ENCODE data around the gene AKAP9.
"Not testable (repeated sequence)": the region's sequence is repeated elsewhere in the genome, so short reads cannot be mapped to it uniquely, and the experiment has no call there.

Gene AKAP9

GRCh38 chr7:91946549-91946948 lies 5.9 kb downstream of the AKAP9 start:
- DNase-seq (ENCODE audit: low spot score): no peak

GRCh38 chr7:91947948-91948347 lies 7.3 kb downstream of the AKAP9 start:
- DNase-seq (ENCODE audit: low spot score): no peak

GRCh38 chr7:91949221-91950009 lies 8.8 kb downstream of the AKAP9 start:
- DNase-seq (ENCODE audit: low spot score): no peak

- DNase-seq (ENCODE audit: low spot score): no peak
These were observed 13.0 kb downstream of the AKAP9 start for GRCh38 chr7:91953618-91954017.

- not testable (repeated sequence) for DNase-seq (ENCODE audit: low spot score)
These were observed 15.8 kb downstream of the AKAP9 start for GRCh38 chr7:91956464-91956863.

GRCh38 chr7:91957232-91957631 lies 16.6 kb downstream of the AKAP9 start:
- no peak for DNase-seq (ENCODE audit: low spot score)

GRCh38 chr7:91957823-91958222 lies 17.2 kb downstream of the AKAP9 start:
- DNase-seq (ENCODE audit: low spot score): no peak

- DNase-seq (ENCODE audit: low spot score): no peak
These were observed 18.4 kb downstream of the AKAP9 start for GRCh38 chr7:91959023-91959422.

GRCh38 chr7:91961816-91962215 lies 21.2 kb downstream of the AKAP9 start:
- no peak for DNase-seq (ENCODE audit: low spot score)

GRCh38 chr7:91962419-91962818 lies 21.8 kb downstream of the AKAP9 start:
- no peak for DNase-seq (ENCODE audit: low spot score)

GRCh38 chr7:91967513-91967912 lies 26.9 kb downstream of the AKAP9 start:
- not testable (repeated sequence) for DNase-seq (ENCODE audit: low spot score)

- DNase-seq (ENCODE audit: low spot score): no peak
These were observed 33.0 kb downstream of the AKAP9 start for GRCh38 chr7:91973639-91974038.

- no peak for DNase-seq (ENCODE audit: low spot score)
These were observed 33.4 kb downstream of the AKAP9 start for GRCh38 chr7:91974066-91974465.

- no peak for DNase-seq (ENCODE audit: low spot score)
These were observed 36.1 kb downstream of the AKAP9 start for GRCh38 chr7:91976743-91977142.

GRCh38 chr7:91979590-91979989 lies 38.9 kb downstream of the AKAP9 start:
- DNase-seq (ENCODE audit: low spot score): no peak

GRCh38 chr7:91982352-91982751 lies 41.7 kb downstream of the AKAP9 start:
- DNase-seq (ENCODE audit: low spot score): not testable (repeated sequence)

- DNase-seq (ENCODE audit: low spot score): no peak
These were observed 47.6 kb downstream of the AKAP9 start for GRCh38 chr7:91988213-91988612.

- no peak for DNase-seq (ENCODE audit: low spot score)
These were observed 53.3 kb downstream of the AKAP9 start for GRCh38 chr7:91993976-91994375.

- no peak for DNase-seq (ENCODE audit: low spot score)
These were observed 54.9 kb downstream of the AKAP9 start for GRCh38 chr7:91995391-91996105.

GRCh38 chr7:91999631-92000565 lies 59.2 kb downstream of the AKAP9 start:
- DNase-seq (ENCODE audit: low spot score): no peak

GRCh38 chr7:92002720-92003119 lies 62.1 kb downstream of the AKAP9 start:
- DNase-seq (ENCODE audit: low spot score): no peak

- DNase-seq (ENCODE audit: low spot score): no peak
These were observed 65.4 kb downstream of the AKAP9 start for GRCh38 chr7:92006046-92006445.
